Kidney (tissue), 14 donors: ENCODE measurements around the gene HOXB2. TPM values are rescaled to one million over a fixed set of nuclear protein-coding genes. Genes with fewer than 3 reads are reported as not detected.
A peak's percentile ranks its signal among the peaks of the same experiment; 100 is the strongest.

Source experiments
- DNase-seq, 5 donors: peaks; one replicate each; pipeline ENCODE4 v3.0.0-alpha.2; 2013 to 2020
- FAIRE-seq: peaks from 2 replicates; lab custom pipeline; 2012; peaks lifted over from hg19 to GRCh38; lab: Jason Lieb, UNC
- H3K27ac ChIP-seq, 2 donors: one replicate each; pipeline ENCODE4 v1.7.0; 2013; ENCODE audit warnings: low read depth in 2 of 2, low read length in 2 of 2, inconsistent platforms in 1 of 2
- H3K27me3 ChIP-seq: one replicate; pipeline ENCODE4 v1.7.1; 2013; ENCODE audit warnings: low read length, inconsistent platforms; ENCODE audit not compliant: control insufficient read depth, insufficient read depth
- H3K36me3 ChIP-seq, 3 donors: one replicate each; pipeline versions ENCODE4 v1.7.0 to v1.7.1; 2013; ENCODE audit warnings: low read length in 3 of 3, control low read depth in 1 of 3, inconsistent platforms in 1 of 3; ENCODE audit not compliant: insufficient read depth in 3 of 3, control insufficient read depth in 2 of 3
- H3K4me1 ChIP-seq, 3 donors: one replicate each; pipeline versions ENCODE4 v1.7.0 to v1.7.1; 2013; ENCODE audit warnings: low read length in 3 of 3, inconsistent platforms in 1 of 3, low read depth in 1 of 3; ENCODE audit not compliant: control insufficient read depth in 2 of 3, insufficient read depth in 2 of 3
- H3K4me3 ChIP-seq, 3 donors: one replicate each; pipeline versions ENCODE4 v1.7.0 to v1.8.1; 2013; ENCODE audit warnings: low read length in 3 of 3, control low read depth in 1 of 3, inconsistent platforms in 1 of 3
- H3K9ac ChIP-seq, 3 donors: one replicate each; pipeline versions ENCODE4 v1.7.0 to v1.7.1; 2013; ENCODE audit warnings: low read length in 3 of 3, control low read depth in 1 of 3, inconsistent platforms in 1 of 3
- H3K9me3 ChIP-seq, 3 donors: one replicate each; pipeline versions ENCODE4 v1.7.0 to v1.7.1; 2013; ENCODE audit warnings: low read length in 3 of 3, control low read depth in 1 of 3, inconsistent platforms in 1 of 3; ENCODE audit not compliant: control insufficient read depth in 2 of 3, insufficient read depth in 1 of 3
- CTCF ChIP-seq: IDR thresholded peaks from 3 replicates; pipeline ENCODE4 v1.5.1; 2012; ENCODE audit warnings: mild to moderate bottlenecking, moderate library complexity, borderline replicate concordance; ENCODE audit not compliant: insufficient read depth; ENCODE audit errors: extremely low read depth
- intact Hi-C: fragments of 100-400 bp; cut with DNase I; formaldehyde crosslinking; loops from one replicate; pipeline ENCODE4 v1.11.1; 2022
- polyA plus RNA-seq: library from polyadenylated mRNA; stranded (reverse); fragments of 350-450 nt; fragmentation: Illumina TruSeq; extraction: RNeasy Lipid Tissue Mini Kit (QIAGEN cat#74804); gene quantifications from one replicate; pipeline ENCODE4 v1.2.3, GENCODE V29; 2014; ENCODE audit warnings: low read depth, low replicate concordance; ENCODE audit not compliant: insufficient read depth
- total RNA-seq: library from RNA; stranded (reverse); fragmentation: NEBNext Ultra II Directional; extraction: Animal tissue kit (Norgen Biotek cat#: 25700); gene quantifications from one replicate; pipeline ENCODE4 v1.2.1, GENCODE V29; 2021
- donor health status: control.
- donor health status: control.
- donor health status: control.
- donor health status: control.
- donor health status: control.
- donor health status: DM: yes; HTN: yes; CAD: no.
- donor health status: Normal renal cell carcinoma (clear cell type).

Gene HOXB2
- total and polyA plus RNA-seq, 2 donors from 2014 or later, result 30.7 to 61.9 TPM

GRCh38 chr17:48553190-48553547 is 8.3 kb upstream of the HOXB2 start:
- H3K36me3 ChIP-seq, result peaks cover 0 to 3% (median 2%) of the 10 kb centered on the region in 3 donors
- TF ChIP-seq CTCF, result no peak
- H3K27ac ChIP-seq, result peak overlapping the region; percentile 59 to 65
- intact Hi-C loops, result no loop called here
- peak overlapping the region in 2 of 3 donors; percentile 5 to 11 for H3K4me3 ChIP-seq
- FAIRE-seq (no peak), DNase-seq (no peak)
- H3K4me1 ChIP-seq, result peaks cover 12 to 25% (median 12%) of the 10 kb centered on the region in 3 donors
- H3K9ac ChIP-seq, result peak overlapping the region in 2 of 3 donors; percentile 26 to 57
- no peaks in the 10 kb centered on the region for H3K9me3 ChIP-seq
- H3K27me3 ChIP-seq, result no peaks in the 10 kb centered on the region

GRCh38 chr17:48552466-48553189 is 7.7 kb upstream of the HOXB2 start:
- Histone ChIP-seq H3K27me3 (no peaks in the 10 kb centered on the region), H3K27ac (peak overlapping the region; percentile 84 to 85), H3K4me1 (peaks cover 12 to 25% (median 16%) of the 10 kb centered on the region in 3 donors)

GRCh38 chr17:48551596-48552465 is 6.9 kb upstream of the HOXB2 start:
- peaks cover 7 to 24% (median 20%) of the 10 kb centered on the region in 3 donors for H3K4me1 ChIP-seq
- peaks cover 0 to 3% (median 2%) of the 10 kb centered on the region in 3 donors for H3K36me3 ChIP-seq
- DNase-seq, result peak in 1 of 5 donors; percentile 38
- no peaks in the 10 kb centered on the region for H3K27me3 ChIP-seq
- H3K9me3 ChIP-seq, result no peaks in the 10 kb centered on the region
- intact Hi-C loops, result no loop called here
- H3K27ac ChIP-seq, result peak overlapping the region; percentile 84 to 85
- FAIRE-seq, result no peak
- peak overlapping the region in 2 of 3 donors; percentile 17 to 48 for H3K9ac ChIP-seq
- no peak for TF ChIP-seq CTCF
- H3K4me3 ChIP-seq, result peak overlapping the region in 1 of 3 donors; percentile 27

More at GRCh38 chr17:48552466-48553189, 7.7 kb upstream of the HOXB2 start:
- Histone ChIP-seq H3K4me3 (peak overlapping the region; percentile 5 to 25 (median 11)), H3K9me3 (no peaks in the 10 kb centered on the region), H3K36me3 (peaks cover 0 to 3% (median 2%) of the 10 kb centered on the region in 3 donors), H3K9ac (peak overlapping the region in 2 of 3 donors; percentile 26 to 57)
- FAIRE-seq, result no peak
- no peak for TF ChIP-seq CTCF
- intact Hi-C loops, result no loop called here
- peak in 4 of 5 donors; percentile 82 to 91 (median 88) for DNase-seq
